Mucosa of descending colon (tissue), 3 donors: ENCODE results near the gene ZNF423. TPM values are rescaled to one million over a fixed set of nuclear protein-coding genes. Genes with fewer than 3 reads are reported as not detected.

ENCODE experiments used
- ATAC-seq: fragments of 200-7000 bp; cut with Tn5 transposase; one replicate; pipeline ENCODE4 v1.9.1; 2020; ENCODE audit warnings: mild to moderate bottlenecking, moderate library complexity
- DNase-seq, 3 donors: peaks; one replicate each; pipeline ENCODE4 v3.0.0-alpha.2; 2020
- H3K36me3 ChIP-seq: fragments of 200-600 bp; one replicate; pipeline ENCODE4 v1.8.0; 2021; ENCODE audit warnings: low read depth, mild to moderate bottlenecking
- H3K4me1 ChIP-seq: fragments of 200-600 bp; one replicate; pipeline ENCODE4 v1.8.0; 2021; ENCODE audit warnings: low read depth, mild to moderate bottlenecking
- H3K4me3 ChIP-seq: fragments of 200-600 bp; one replicate; pipeline ENCODE4 v1.8.0; 2021; ENCODE audit warnings: mild to moderate bottlenecking
- H3K9me3 ChIP-seq: fragments of 200-600 bp; one replicate; pipeline ENCODE4 v1.8.0; 2021; ENCODE audit warnings: mild to moderate bottlenecking
- CTCF ChIP-seq: fragments of 200-600 bp; IDR thresholded peaks from one replicate; pipeline ENCODE4 v1.8.0; 2022; ENCODE audit warnings: antibody characterized with exemption, mild to moderate bottlenecking
- intact Hi-C, 2 donors: fragments of 100-400 bp; cut with DNase I in 1 of 2; cut with micrococcal nuclease in 1 of 2; formaldehyde crosslinking; loops; one replicate each; pipeline versions ENCODE4 v1.11.0 to v1.11.1; 2022; cut with DNase I, micrococcal nuclease
- total RNA-seq, 3 donors: library from RNA; stranded (reverse); fragmentation: NEBNext Ultra II Directional in 2 of 3; extraction: Animal tissue kit (Norgen Biotek cat#: 25700) in 2 of 3; gene quantifications; one replicate each; pipeline versions ENCODE4 v1.2.1 to v1.2.4, GENCODE V29; 2021 to 2023
- donor health status: DM: no; HTN: no; CAD: no; lungs with moderate emphysema.
- donor health status: DM: no; HTN: no; CAD: no.
- donor health status: DM: no; HTN: yes; CAD: no.

ZNF423 gene
- total RNA-seq, 3 donors from 2014 or later, result 6.7 to 11.6 (median 11.0) TPM

DNA sequence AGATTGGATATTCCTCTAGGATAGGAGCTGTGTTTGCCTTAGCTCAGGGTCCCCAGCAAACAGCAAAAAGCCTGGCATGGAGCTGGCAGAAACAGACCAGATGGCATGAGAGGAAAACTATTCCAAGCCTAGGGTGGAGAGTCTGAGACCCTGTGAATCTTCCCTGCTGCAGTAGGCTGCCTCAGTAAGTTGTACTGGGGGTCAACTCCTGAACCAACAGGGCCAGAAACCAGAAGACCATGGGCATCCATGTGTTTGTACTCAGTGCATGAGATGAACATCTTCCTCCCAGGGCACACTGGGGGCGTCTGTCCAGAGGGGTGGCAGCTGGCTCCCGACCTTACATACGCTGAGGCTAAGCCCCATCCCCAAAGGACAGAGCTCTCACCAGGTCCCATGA is 267.9 kb downstream of the ZNF423 start:
- Histone ChIP-seq H3K4me3 (no peak overlapping the region), H3K4me1 (no peaks in the 10 kb centered on the region), H3K9me3 (no peaks in the 10 kb centered on the region), H3K36me3 (no peaks in the 10 kb centered on the region)
- ATAC-seq (no peak), DNase-seq (no peak)
- TF ChIP-seq CTCF, result no peak
- intact Hi-C loops, result no loop called here

DNA sequence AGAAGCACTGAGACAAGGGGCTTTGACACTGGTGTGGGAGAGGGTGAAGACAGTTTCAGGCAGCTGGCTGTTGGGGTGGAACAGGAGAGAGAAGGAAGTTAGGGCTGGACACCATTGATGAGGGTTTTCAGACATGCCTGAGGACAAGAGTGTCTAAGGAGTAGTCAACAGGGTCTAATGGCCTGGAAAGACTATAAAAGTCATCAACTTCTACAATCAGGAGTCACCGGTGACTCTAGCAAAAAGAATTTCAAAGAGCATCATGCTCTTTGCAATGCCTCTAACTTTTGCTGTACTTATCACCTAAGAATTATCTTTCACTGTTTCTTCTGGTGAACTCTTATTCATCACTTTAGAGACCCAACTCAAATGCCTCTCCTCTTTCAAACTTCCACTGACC is 268.4 kb downstream of the ZNF423 start:
- Histone ChIP-seq H3K9me3 (no peaks in the 10 kb centered on the region), H3K4me3 (no peak overlapping the region), H3K4me1 (no peaks in the 10 kb centered on the region), H3K36me3 (no peaks in the 10 kb centered on the region)
- DNase-seq (no peak), ATAC-seq (no peak)
- no peak for TF ChIP-seq CTCF
- intact Hi-C loops, result no loop called here

GRCh38 chr16:49586466-49587450 is 269.2 kb downstream of the ZNF423 start:
- no peak for TF ChIP-seq CTCF
- DNase-seq, result no peak
- no peak for ATAC-seq
- Histone ChIP-seq H3K36me3 (no peaks in the 10 kb centered on the region), H3K9me3 (no peaks in the 10 kb centered on the region), H3K4me3 (no peak overlapping the region), H3K4me1 (no peaks in the 10 kb centered on the region)
- intact Hi-C loops, result no loop called here

DNA sequence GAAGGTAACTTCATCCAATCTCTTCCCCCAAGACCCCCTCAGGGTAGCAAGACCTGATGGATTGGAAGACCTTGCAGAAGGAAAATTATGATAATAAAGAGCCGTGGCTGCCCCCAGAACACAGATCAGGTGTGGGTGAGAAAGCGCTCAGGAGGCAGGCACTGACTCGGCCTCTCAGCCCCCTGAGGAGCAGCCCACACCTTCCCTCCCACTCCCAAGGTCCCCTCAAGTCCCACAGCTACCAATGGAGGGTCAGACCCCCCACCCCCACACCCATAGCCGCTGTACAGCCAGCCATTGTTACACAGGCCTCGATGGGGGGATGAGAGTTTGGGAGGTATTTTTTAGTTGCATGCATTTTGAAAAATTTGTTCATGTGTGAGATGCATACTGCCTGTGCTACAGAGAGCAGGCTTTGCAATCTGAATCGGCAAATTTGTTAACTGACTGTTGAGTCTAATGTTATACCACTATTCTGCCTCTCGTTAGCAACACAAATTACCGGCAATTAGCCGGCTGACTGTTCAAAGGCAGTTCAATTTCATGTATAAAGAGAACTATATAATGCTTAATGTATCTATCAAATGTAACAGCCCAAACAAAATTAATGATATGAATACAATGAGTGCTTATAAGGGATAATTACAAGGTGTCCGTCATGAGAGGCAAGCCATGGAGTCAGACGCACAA is 270.6 kb downstream of the ZNF423 start:
- no peak overlapping the region for H3K4me3 ChIP-seq
- no peaks in the 10 kb centered on the region for H3K36me3 ChIP-seq
- no peaks in the 10 kb centered on the region for H3K4me1 ChIP-seq
- intact Hi-C loops, result no loop called here
- DNase-seq (no peak), ATAC-seq (no peak)
- no peak for TF ChIP-seq CTCF
- no peaks in the 10 kb centered on the region for H3K9me3 ChIP-seq

GRCh38 chr16:49583911-49584310 is 272.0 kb downstream of the ZNF423 start:
- no peak for TF ChIP-seq CTCF
- intact Hi-C loops, result no loop called here
- ATAC-seq (no peak), DNase-seq (no peak)
- H3K4me3 ChIP-seq, result no peak overlapping the region
- no peaks in the 10 kb centered on the region for H3K9me3 ChIP-seq
- H3K4me1 ChIP-seq, result no peaks in the 10 kb centered on the region
- H3K36me3 ChIP-seq, result no peaks in the 10 kb centered on the region
